Measurements from ENCODE around the gene KCNJ1. TPM values are rescaled to one million over a fixed set of nuclear protein-coding genes. Genes with fewer than 3 reads are reported as not detected.

KCNJ1 gene
- total and polyA plus RNA-seq, 2 of the 8 experiments (the other 6 are each of a cell fraction or from before 2014, with no cell fraction given), result 0.17 to 0.23 TPM

GRCh38 chr11:128823753-128824152 is 43.3 kb downstream of the KCNJ1 start:
- Histone ChIP-seq H3K4me3 (ENCODE audit: extremely low read depth in 1 of 4, insufficient read depth in 2 of 4, low read depth in 3 of 4, low read length in 4 of 4) (peak overlapping the region; percentile 18 to 61 (median 36); a peak in 4 of 8 replicates), H4K91ac (replicated peaks; ENCODE audit: insufficient read length, low read length) (no peak overlapping the region), H3K4me2 (ENCODE audit: insufficient read depth in 1 of 2, low read depth in 2 of 2, low read length in 2 of 2) (peak overlapping the region; percentile 57 to 75), H3K27me3 (replicated peaks in 1 of 4; ENCODE audit: control insufficient read depth in 3 of 4, extremely low read depth in 1 of 4, insufficient read depth in 3 of 4, low read length in 3 of 4) (peaks cover 0 to 9% (median 7%) of the 10 kb centered on the region in 4 experiments; a peak in 4 of 7 replicates), H2AFZ (ENCODE audit: low read length) (0 out of 2 replicates have a peak overlapping the region, but pooled peaks have one; percentile 37), H3K23ac (ENCODE audit: insufficient read length) (no peak overlapping the region), H3K4ac (replicated peaks; ENCODE audit: insufficient read length, low read depth, low read length) (no peak overlapping the region), H3K18ac (ENCODE audit: extremely low read depth, low read length) (peak overlapping the region; percentile 66; the same call in 1 of the 2 replicates), H3K23me2 (ENCODE audit: low read depth, low read length) (peaks cover 6% of the 10 kb centered on the region; the same call in 1 of the 2 replicates), H3K9ac (replicated peaks in 1 of 4; ENCODE audit: extremely low read depth in 1 of 4, low read depth in 3 of 4, low read length in 3 of 4) (no peak overlapping the region), H3K4me1 (replicated peaks in 1 of 4; ENCODE audit: control insufficient read depth in 3 of 4, insufficient read depth in 4 of 4, low read length in 3 of 4) (peaks cover 0 to 14% (median 6%) of the 10 kb centered on the region in 4 experiments; a peak in 4 of 7 replicates), H2BK12ac (ENCODE audit: low read depth, low read length) (peak overlapping the region; percentile 72; the same call in 1 of the 2 replicates), H3K9me3 (ENCODE audit: insufficient read depth in 2 of 2, low read depth in 1 of 2, low read length in 1 of 2) (no peaks in the 10 kb centered on the region), H3K27ac (ENCODE audit: low read depth, low read length) (no peak overlapping the region), H2BK20ac (ENCODE audit: low read length) (no peak overlapping the region), H3K79me1 (ENCODE audit: low read depth, low read length) (no peaks in the 10 kb centered on the region), H2BK5ac (ENCODE audit: low read depth, low read length) (no peak overlapping the region), H3K36me3 (ENCODE audit: control insufficient read depth in 2 of 4, insufficient read depth in 4 of 4, low read length in 3 of 4) (no peaks in the 10 kb centered on the region), H2AK5ac (ENCODE audit: low read depth, low read length) (no peak overlapping the region), H3K56ac (replicated peaks; ENCODE audit: insufficient read length, low read depth, low read length) (no peak overlapping the region), H2BK15ac (ENCODE audit: low read length) (0 out of 2 replicates have a peak overlapping the region, but pooled peaks have one; percentile 92), H4K5ac (ENCODE audit: insufficient read length, low read depth, low read length) (no peak overlapping the region), H4K8ac (ENCODE audit: extremely low read depth, insufficient read depth, low read length) (peak overlapping the region; percentile 53; the same call in 1 of the 2 replicates), H2BK120ac (replicated peaks; ENCODE audit: low read depth, low read length) (no peak overlapping the region), H3K79me2 (ENCODE audit: control insufficient read depth in 1 of 2, insufficient read depth in 2 of 2, low read length in 2 of 2) (no peaks in the 10 kb centered on the region), H4K20me1 (replicated peaks in 1 of 2; ENCODE audit: control insufficient read depth in 1 of 2, insufficient read depth in 2 of 2, low read length in 2 of 2) (no peaks in the 10 kb centered on the region), H3K14ac (ENCODE audit: insufficient read length) (no peak overlapping the region)
- TF ChIP-seq POLR2AphosphoS5 (IDR thresholded peaks at IDR 0.05; ENCODE audit: low read depth, low read length), result no peak
- no peak for TF ChIP-seq CBX8 (IDR thresholded peaks at IDR 0.05; ENCODE audit: borderline replicate concordance, low read depth, low read length)
- TF ChIP-seq CHD2 (IDR thresholded peaks at IDR 0.05; ENCODE audit: low read length), result no peak
- TF ChIP-seq CREB1 (IDR thresholded peaks at IDR 0.05), result no peak
- TF ChIP-seq TAF7 (optimal IDR thresholded peaks at IDR 0.05; ENCODE audit: borderline replicate concordance, low read depth, low read length), result no peak
- POLR2A ChIA-PET (ENCODE audit: partially characterized antibody), result no interaction called here
- 30% methylated on average over 2 of the region's 11 CpGs; no CpG with 5 or more reads in 1 of the 2 experiments for WGBS, 2 experiments (ENCODE audit: extremely low coverage in 1 of 2, insufficient coverage in 1 of 2, insufficient read length in 1 of 2, insufficient replicate concordance in 2 of 2, low coverage in 1 of 2, low lambda C conversion rate in 2 of 2, missing lambda C conversion rate in 1 of 2)
- no peak for DNase-seq (ENCODE audit: low read depth in 1 of 2, low spot score in 2 of 2)
- CTCF ChIA-PET (ENCODE audit: partially characterized antibody), result interaction anchor here (0.9 to 4.6 kb wide), 8 partner anchors 9 to 666 kb away, joined by 3 to 36 read pairs (median 4); no protein-coding TSS in a partner anchor
- FAIRE-seq, result no peak

All from H1 (cell line).